Mucosa of gallbladder (tissue), 1 donor: ENCODE results near the gene GALNT8. TPM values are rescaled to one million over a fixed set of nuclear protein-coding genes. Genes with fewer than 3 reads are reported as not detected.
"Not testable (repeated sequence)": the region's sequence is repeated elsewhere in the genome, so short reads cannot be mapped to it uniquely, and the experiment has no call there.

ENCODE experiments used
- DNase-seq: peaks from one replicate; pipeline ENCODE4 v3.0.0-alpha.2; 2020; ENCODE audit warnings: low spot score
- total RNA-seq: library from RNA; stranded (reverse); gene quantifications from one replicate; pipeline ENCODE4 v1.2.1, GENCODE V29; 2021
- donor health status: DM: no; HTN: no; CAD: no.

GALNT8 gene
- 0.43 TPM for total RNA-seq

GRCh38 chr12:4719821-4720636 lies at the start of gene GALNT8:
Gene GALNT8, plus strand, starts transcription at chr12:4720400. Its CDS starts 278 bp downstream, at chr12:4720678.
- no peak for DNase-seq

GRCh38 chr12:4679711-4680110 lies 40.5 kb upstream of the GALNT8 start:
- no peak for DNase-seq

GRCh38 chr12:4681732-4682131 lies 38.5 kb upstream of the GALNT8 start:
- no peak for DNase-seq

GRCh38 chr12:4685317-4685716 lies 34.9 kb upstream of the GALNT8 start:
- DNase-seq, result no peak

GRCh38 chr12:4690760-4691159 lies 29.4 kb upstream of the GALNT8 start:
- DNase-seq, result no peak

- peak; percentile 20 for DNase-seq
Measured at GRCh38 chr12:4700621-4701026, 19.6 kb upstream of the GALNT8 start.

- peak; percentile 15 for DNase-seq
Measured at GRCh38 chr12:4701395-4702190, 18.6 kb upstream of the GALNT8 start.

GRCh38 chr12:4703676-4704075 lies 16.5 kb upstream of the GALNT8 start:
- DNase-seq, result no peak

- no peak for DNase-seq
Measured at GRCh38 chr12:4705824-4706223, 14.4 kb upstream of the GALNT8 start.

GRCh38 chr12:4707306-4707705 lies 12.9 kb upstream of the GALNT8 start:
- no peak for DNase-seq

GRCh38 chr12:4710113-4710512 lies 10.1 kb upstream of the GALNT8 start:
- DNase-seq, result no peak

GRCh38 chr12:4714879-4715278 lies 5.3 kb upstream of the GALNT8 start:
- no peak for DNase-seq

- no peak for DNase-seq
Measured at GRCh38 chr12:4717806-4718205, 2.4 kb upstream of the GALNT8 start.

GRCh38 chr12:4720637-4720995 lies 416 bp downstream of the GALNT8 start:
- DNase-seq, result no peak

GRCh38 chr12:4721587-4721986 lies 1.4 kb downstream of the GALNT8 start:
- not testable (repeated sequence) for DNase-seq

GRCh38 chr12:4723226-4723625 lies 3.0 kb downstream of the GALNT8 start:
- DNase-seq, result no peak

- DNase-seq, result no peak
Measured at GRCh38 chr12:4725057-4725456, 4.9 kb downstream of the GALNT8 start.

- no peak for DNase-seq
Measured at GRCh38 chr12:4734625-4735340, 14.6 kb downstream of the GALNT8 start.

- DNase-seq, result no peak
Measured at GRCh38 chr12:4736091-4736490, 15.9 kb downstream of the GALNT8 start.

GRCh38 chr12:4738541-4738940 lies 18.3 kb downstream of the GALNT8 start:
- no peak for DNase-seq

- no peak for DNase-seq
Measured at GRCh38 chr12:4742416-4742970, 22.3 kb downstream of the GALNT8 start.

- no peak for DNase-seq
Measured at GRCh38 chr12:4743046-4743445, 22.8 kb downstream of the GALNT8 start.
